ENCODE measurements around the gene FBXO11. TPM values are rescaled to one million over a fixed set of nuclear protein-coding genes. Genes with fewer than 3 reads are reported as not detected.

FBXO11 gene
- total RNA-seq, 1 donor from 2014 or later, result 85.3 TPM

GRCh38 chr2:47849368-47849767, 56.9 kb downstream of the FBXO11 start:
- no peak for DNase-seq (ENCODE audit: low read depth)

DNA sequence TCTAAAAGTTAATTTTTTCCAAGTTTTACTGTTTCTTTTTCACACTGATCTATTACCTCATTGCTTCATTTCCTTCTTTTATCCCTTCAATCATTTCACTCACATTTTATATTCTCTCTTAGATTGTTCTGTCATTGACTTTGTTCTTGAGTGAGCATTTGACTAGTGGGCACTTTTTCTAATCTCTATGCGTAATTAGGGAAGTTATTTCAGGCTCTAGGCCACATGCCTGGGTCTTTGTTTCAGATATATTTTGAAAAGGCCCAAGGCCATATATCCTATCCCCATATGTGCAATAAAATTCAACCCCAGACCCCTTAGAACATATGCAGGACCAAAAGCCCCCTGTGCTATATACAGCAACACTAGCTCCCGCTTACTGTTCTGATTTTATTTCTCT, 62.1 kb downstream of the FBXO11 start:
- no peak for DNase-seq (ENCODE audit: low read depth)

DNA sequence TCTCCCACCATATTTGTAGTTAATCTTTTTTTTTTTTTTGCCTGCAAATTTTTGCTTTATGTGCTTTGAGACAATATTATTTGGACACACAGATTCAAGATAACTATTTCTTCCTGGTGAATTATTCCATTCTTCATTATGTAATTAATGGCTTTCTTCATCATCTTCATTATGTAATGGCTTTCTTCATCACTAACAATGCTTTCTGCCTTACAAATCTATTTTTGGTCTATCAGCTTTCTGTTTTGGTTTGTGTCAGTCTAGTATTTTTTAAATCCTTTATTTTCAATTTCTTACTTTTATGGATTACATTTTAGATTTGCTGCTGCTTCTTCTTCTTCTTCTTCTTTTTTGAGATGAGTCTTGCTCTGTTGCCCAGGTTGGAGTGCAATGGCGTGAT, 62.9 kb downstream of the FBXO11 start:
- no peak for DNase-seq (ENCODE audit: low read depth)

DNA sequence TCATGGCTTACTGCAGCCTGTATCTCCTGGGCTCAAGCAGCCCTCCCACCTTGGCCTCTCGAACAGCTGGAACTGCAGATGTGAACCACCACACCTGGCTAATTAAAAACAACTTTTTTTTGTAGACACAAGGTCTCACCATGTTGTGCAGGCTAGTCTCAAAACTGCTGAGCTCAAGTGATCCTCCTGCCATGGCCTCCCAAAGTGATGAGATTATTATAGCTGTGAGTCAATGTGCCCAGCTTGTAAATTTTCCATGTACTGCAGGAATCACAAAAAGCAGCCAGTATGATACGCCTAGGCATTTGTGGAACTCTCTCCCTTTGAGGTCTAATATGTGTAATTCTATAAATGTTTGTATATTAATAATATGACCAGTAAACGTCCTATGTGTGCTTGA, 63.5 kb downstream of the FBXO11 start:
- DNase-seq (ENCODE audit: low read depth), result no peak

DNA sequence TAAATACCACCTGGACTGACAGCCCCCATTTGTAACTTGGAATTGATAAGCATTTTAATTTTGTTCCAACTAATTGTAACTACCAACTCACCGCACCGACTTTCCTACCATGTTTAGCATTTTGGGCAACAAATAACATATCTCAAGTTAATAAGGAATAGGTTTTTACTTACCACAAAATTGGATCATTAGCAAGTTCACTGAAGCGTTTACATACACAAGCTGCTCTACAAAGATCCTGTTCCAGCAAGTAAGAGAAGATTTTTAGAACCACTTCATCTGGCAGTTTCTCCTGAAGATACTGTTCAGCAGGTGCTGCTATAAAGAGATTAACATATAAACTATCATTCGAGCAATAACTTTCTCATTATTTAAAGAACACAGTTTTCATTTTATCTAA, 67.6 kb downstream of the FBXO11 start:
- DNase-seq (ENCODE audit: low read depth), result peak; percentile 78

- DNase-seq (ENCODE audit: low read depth), result no peak
Observed at GRCh38 chr2:47838249-47838648, 68.0 kb downstream of the FBXO11 start.

GRCh38 chr2:47833516-47833968, 72.8 kb downstream of the FBXO11 start:
- DNase-seq (ENCODE audit: low read depth), result no peak

- no peak for DNase-seq (ENCODE audit: low read depth)
Observed at GRCh38 chr2:47822518-47822917, 83.8 kb downstream of the FBXO11 start.

GRCh38 chr2:47819834-47820233, 86.5 kb downstream of the FBXO11 start:
- no peak for DNase-seq (ENCODE audit: low read depth)

GRCh38 chr2:47818777-47819176, 87.5 kb downstream of the FBXO11 start:
- DNase-seq (ENCODE audit: low read depth), result no peak

GRCh38 chr2:47815764-47816163, 90.5 kb downstream of the FBXO11 start:
- DNase-seq (ENCODE audit: low read depth), result no peak

DNA sequence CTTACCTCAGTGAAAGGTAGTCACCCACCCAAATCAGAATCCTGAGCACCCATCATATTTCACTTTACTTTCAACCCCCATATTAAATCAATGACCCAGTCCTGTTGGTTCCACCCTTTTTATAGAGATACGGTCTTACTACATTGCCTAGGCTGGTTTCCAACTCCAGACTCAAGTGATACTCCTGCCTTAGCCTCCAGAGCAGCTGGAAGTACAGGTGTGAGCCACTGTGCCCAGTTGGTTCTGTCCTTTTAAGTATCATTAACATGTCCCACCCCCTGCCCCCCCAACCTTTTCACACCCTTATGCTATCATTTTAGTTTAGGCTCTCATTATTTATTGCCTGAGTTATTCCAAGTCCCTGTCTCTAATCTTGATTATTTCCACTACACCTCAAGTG, 94.6 kb downstream of the FBXO11 start:
- no peak for DNase-seq (ENCODE audit: low read depth)

DNA sequence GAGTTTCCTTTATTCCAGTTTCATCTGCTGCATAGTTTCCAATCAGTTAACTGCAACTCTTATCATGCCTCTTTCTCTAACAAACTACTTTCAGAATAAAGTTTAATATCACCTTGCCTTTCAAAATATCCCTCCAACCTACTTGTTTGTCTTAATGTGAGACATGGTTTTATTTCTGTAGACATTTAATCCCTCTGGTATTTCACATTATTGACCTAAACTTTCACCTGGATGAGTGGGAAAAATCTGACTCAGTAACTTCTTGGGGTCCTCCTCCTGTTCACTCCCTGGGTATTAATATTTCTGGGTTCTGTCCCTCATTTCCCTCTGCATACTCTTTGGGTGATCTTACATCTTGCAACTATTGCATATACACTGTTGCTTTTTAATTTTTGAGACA, 95.4 kb downstream of the FBXO11 start:
- no peak for DNase-seq (ENCODE audit: low read depth)

- DNase-seq (ENCODE audit: low read depth), result no peak
Observed at GRCh38 chr2:47809903-47810302, 96.4 kb downstream of the FBXO11 start.

DNA sequence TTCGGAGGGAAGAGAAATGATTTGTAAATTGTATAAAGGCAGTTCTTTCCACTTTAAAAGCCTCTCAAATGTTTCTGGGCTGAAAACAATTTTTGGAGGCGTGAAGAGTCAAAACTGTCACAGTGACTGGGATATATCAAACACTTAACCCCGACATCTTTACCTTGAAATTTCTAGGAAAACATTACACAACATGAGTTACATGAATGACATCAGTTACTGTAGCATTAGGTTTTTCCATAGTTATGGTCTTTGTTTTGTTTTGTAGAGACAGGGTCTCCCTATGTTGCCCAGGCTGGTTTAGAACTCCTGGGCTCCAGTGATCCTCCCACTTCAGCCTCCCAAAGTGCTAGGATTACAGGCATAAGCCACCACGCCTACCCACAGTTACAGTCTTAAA, 97.7 kb downstream of the FBXO11 start:
- DNase-seq (ENCODE audit: low read depth), result no peak

GRCh38 chr2:47805850-47806249, 100.4 kb downstream of the FBXO11 start:
- DNase-seq (ENCODE audit: low read depth), result no peak

- DNase-seq (ENCODE audit: low read depth), result no peak
Observed at GRCh38 chr2:47803770-47804169, 102.5 kb downstream of the FBXO11 start.

GRCh38 chr2:47803363-47803762, 102.9 kb downstream of the FBXO11 start:
- DNase-seq (ENCODE audit: low read depth), result no peak

DNA sequence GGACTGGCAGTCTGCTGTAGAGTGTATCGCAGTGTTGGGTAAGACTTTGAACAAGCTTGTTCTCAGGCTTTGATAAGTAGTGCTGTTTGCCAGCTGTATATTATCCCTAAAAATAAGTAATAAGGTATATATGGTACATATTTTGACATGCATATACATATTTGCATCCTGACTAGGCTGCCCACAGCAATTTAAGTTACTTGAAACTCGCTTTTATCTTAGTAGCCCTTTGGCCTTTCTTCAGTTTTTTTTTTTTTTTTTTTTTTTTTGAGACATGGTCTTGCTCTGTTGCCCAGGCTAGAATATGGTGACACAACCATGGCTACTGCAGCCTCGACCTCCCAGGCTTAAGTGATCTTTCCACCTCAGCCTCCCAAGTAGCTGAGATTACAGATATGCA, 105.2 kb downstream of the FBXO11 start:
- no peak for DNase-seq (ENCODE audit: low read depth)

DNA sequence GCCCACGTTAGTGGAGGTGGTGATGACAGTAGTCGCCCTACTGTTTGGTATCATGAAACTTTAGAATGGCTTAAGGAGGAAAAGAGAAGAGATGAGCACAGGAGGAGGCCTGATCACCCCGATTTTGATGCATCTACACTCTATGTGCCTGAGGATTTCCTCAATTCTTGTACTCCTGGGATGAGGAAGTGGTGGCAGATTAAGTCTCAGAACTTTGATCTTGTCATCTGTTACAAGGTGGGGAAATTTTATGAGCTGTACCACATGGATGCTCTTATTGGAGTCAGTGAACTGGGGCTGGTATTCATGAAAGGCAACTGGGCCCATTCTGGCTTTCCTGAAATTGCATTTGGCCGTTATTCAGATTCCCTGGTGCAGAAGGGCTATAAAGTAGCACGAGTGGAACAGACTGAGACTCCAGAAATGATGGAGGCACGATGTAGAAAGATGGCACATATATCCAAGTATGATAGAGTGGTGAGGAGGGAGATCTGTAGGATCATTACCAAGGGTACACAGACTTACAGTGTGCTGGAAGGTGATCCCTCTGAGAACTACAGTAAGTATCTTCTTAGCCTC, 107.2 kb downstream of the FBXO11 start:
- DNase-seq (ENCODE audit: low read depth), result no peak

DNA sequence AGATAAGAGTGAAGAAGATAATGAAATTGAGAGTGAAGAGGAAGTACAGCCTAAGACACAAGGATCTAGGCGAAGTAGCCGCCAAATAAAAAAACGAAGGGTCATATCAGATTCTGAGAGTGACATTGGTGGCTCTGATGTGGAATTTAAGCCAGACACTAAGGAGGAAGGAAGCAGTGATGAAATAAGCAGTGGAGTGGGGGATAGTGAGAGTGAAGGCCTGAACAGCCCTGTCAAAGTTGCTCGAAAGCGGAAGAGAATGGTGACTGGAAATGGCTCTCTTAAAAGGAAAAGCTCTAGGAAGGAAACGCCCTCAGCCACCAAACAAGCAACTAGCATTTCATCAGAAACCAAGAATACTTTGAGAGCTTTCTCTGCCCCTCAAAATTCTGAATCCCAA, 107.7 kb downstream of the FBXO11 start:
- no peak for DNase-seq (ENCODE audit: low read depth)

- no peak for DNase-seq (ENCODE audit: low read depth)
Observed at GRCh38 chr2:47796090-47796697, 110.1 kb downstream of the FBXO11 start.

- DNase-seq (ENCODE audit: low read depth), result no peak
Observed at GRCh38 chr2:47785986-47786385, 120.3 kb downstream of the FBXO11 start.

GRCh38 chr2:47784352-47784851, 121.9 kb downstream of the FBXO11 start:
- DNase-seq (ENCODE audit: low read depth), result peak; percentile 49

Measured in renal cortical epithelial cell (primary cell).